Measurements from ENCODE around the gene VPS39.

The VPS39 gene

GRCh38 chr15:42155546-42156242 is 52.4 kb downstream of the VPS39 start:
- Histone ChIP-seq H3K27me3 (ENCODE audit: insufficient read depth, poor library complexity, severe bottlenecking) (no peaks in the 10 kb centered on the region), H3K4me3 (replicated peaks; ENCODE audit: insufficient read depth, low read length) (no peak overlapping the region), H3K27ac (replicated peaks) (no peak overlapping the region)
- DNase-seq (ENCODE audit: low read depth in 1 of 2, low spot score in 1 of 2): no peak
- no peak for TF ChIP-seq POLR2AphosphoS5 (IDR thresholded peaks at IDR 0.05; ENCODE audit: low read depth)
- TF ChIP-seq, protein P1, sequence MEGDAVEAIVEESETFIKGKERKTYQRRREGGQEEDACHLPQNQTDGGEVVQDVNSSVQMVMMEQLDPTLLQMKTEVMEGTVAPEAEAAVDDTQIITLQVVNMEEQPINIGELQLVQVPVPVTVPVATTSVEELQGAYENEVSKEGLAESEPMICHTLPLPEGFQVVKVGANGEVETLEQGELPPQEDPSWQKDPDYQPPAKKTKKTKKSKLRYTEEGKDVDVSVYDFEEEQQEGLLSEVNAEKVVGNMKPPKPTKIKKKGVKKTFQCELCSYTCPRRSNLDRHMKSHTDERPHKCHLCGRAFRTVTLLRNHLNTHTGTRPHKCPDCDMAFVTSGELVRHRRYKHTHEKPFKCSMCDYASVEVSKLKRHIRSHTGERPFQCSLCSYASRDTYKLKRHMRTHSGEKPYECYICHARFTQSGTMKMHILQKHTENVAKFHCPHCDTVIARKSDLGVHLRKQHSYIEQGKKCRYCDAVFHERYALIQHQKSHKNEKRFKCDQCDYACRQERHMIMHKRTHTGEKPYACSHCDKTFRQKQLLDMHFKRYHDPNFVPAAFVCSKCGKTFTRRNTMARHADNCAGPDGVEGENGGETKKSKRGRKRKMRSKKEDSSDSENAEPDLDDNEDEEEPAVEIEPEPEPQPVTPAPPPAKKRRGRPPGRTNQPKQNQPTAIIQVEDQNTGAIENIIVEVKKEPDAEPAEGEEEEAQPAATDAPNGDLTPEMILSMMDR (IDR thresholded peaks at IDR 0.05; ENCODE audit: insufficient read depth, low read length): no peak
- TF ChIP-seq SPI1 (IDR thresholded peaks at IDR 0.05; ENCODE audit: borderline replicate concordance, low read depth): no peak
- TF ChIP-seq, protein P2, sequence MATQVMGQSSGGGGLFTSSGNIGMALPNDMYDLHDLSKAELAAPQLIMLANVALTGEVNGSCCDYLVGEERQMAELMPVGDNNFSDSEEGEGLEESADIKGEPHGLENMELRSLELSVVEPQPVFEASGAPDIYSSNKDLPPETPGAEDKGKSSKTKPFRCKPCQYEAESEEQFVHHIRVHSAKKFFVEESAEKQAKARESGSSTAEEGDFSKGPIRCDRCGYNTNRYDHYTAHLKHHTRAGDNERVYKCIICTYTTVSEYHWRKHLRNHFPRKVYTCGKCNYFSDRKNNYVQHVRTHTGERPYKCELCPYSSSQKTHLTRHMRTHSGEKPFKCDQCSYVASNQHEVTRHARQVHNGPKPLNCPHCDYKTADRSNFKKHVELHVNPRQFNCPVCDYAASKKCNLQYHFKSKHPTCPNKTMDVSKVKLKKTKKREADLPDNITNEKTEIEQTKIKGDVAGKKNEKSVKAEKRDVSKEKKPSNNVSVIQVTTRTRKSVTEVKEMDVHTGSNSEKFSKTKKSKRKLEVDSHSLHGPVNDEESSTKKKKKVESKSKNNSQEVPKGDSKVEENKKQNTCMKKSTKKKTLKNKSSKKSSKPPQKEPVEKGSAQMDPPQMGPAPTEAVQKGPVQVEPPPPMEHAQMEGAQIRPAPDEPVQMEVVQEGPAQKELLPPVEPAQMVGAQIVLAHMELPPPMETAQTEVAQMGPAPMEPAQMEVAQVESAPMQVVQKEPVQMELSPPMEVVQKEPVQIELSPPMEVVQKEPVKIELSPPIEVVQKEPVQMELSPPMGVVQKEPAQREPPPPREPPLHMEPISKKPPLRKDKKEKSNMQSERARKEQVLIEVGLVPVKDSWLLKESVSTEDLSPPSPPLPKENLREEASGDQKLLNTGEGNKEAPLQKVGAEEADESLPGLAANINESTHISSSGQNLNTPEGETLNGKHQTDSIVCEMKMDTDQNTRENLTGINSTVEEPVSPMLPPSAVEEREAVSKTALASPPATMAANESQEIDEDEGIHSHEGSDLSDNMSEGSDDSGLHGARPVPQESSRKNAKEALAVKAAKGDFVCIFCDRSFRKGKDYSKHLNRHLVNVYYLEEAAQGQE (IDR thresholded peaks at IDR 0.05; ENCODE audit: insufficient replicate concordance, low read depth): no peak
- TF ChIP-seq GABPA (IDR thresholded peaks at IDR 0.05; ENCODE audit: low read depth): no peak

- DNase-seq (ENCODE audit: low read depth in 1 of 2, low spot score in 1 of 2): no peak
- Histone ChIP-seq H3K27ac (replicated peaks) (no peak overlapping the region), H3K4me3 (replicated peaks; ENCODE audit: insufficient read depth, low read length) (no peak overlapping the region), H3K27me3 (ENCODE audit: insufficient read depth, poor library complexity, severe bottlenecking) (no peaks in the 10 kb centered on the region)
- TF ChIP-seq, protein P1 (IDR thresholded peaks at IDR 0.05; ENCODE audit: insufficient read depth, low read length): no peak
- TF ChIP-seq POLR2AphosphoS5 (IDR thresholded peaks at IDR 0.05; ENCODE audit: low read depth): no peak
- TF ChIP-seq SPI1 (IDR thresholded peaks at IDR 0.05; ENCODE audit: borderline replicate concordance, low read depth): no peak
- TF ChIP-seq, protein P2 (IDR thresholded peaks at IDR 0.05; ENCODE audit: insufficient replicate concordance, low read depth): no peak
Measured at GRCh38 chr15:42154956-42155355, 53.1 kb downstream of the VPS39 start.

- no peak overlapping the region for H3K4me3 ChIP-seq (replicated peaks; ENCODE audit: insufficient read depth, low read length)
- no peaks in the 10 kb centered on the region for H3K27me3 ChIP-seq (ENCODE audit: insufficient read depth, poor library complexity, severe bottlenecking)
- no peak for DNase-seq (ENCODE audit: low read depth in 1 of 2, low spot score in 1 of 2)
- TF ChIP-seq POLR2AphosphoS5 (IDR thresholded peaks at IDR 0.05; ENCODE audit: low read depth) (no peak), SPI1 (IDR thresholded peaks at IDR 0.05; ENCODE audit: borderline replicate concordance, low read depth) (no peak), GABPA (IDR thresholded peaks at IDR 0.05; ENCODE audit: low read depth) (no peak)
- TF ChIP-seq, protein P2 (IDR thresholded peaks at IDR 0.05; ENCODE audit: insufficient replicate concordance, low read depth): no peak
- no peak overlapping the region for H3K27ac ChIP-seq (replicated peaks)
Measured at GRCh38 chr15:42154212-42154941, 53.7 kb downstream of the VPS39 start.

Measured in HL-60 (cell line).